Sigmoid colon (tissue), 7 donors: Measurements from ENCODE around the gene DGKD. TPM values are rescaled to one million over a fixed set of nuclear protein-coding genes. Genes with fewer than 3 reads are reported as not detected.

Experiments
- DNase-seq: peaks from one replicate; pipeline ENCODE4 v3.0.0-alpha.2; 2019
- H3K27ac ChIP-seq, 4 donors: fragments of 200-600 bp; sonication (generic); one replicate each; pipeline ENCODE4 v1.5.1; 2016 to 2019; ENCODE audit warnings: mild to moderate bottlenecking in 1 of 4
- H3K27me3 ChIP-seq, 3 donors: fragments of 200-600 bp; sonication (generic); one replicate each; pipeline ENCODE4 v1.5.1; 2019; ENCODE audit warnings: mild to moderate bottlenecking in 1 of 3
- H3K36me3 ChIP-seq, 4 donors: fragments of 200-600 bp; sonication (generic); one replicate each; pipeline ENCODE4 v1.5.1; 2016 to 2019
- H3K4me1 ChIP-seq, 4 donors: fragments of 200-600 bp; sonication (generic); one replicate each; pipeline ENCODE4 v1.5.1; 2017 to 2019
- H3K4me3 ChIP-seq, 4 donors: fragments of 200-600 bp; sonication (generic); one replicate each; pipeline ENCODE4 v1.5.1; 2017 to 2019; ENCODE audit warnings: mild to moderate bottlenecking in 2 of 4, moderate library complexity in 1 of 4
- H3K9me3 ChIP-seq, 4 donors: fragments of 200-600 bp in 3 of 4; sonication (generic) in 3 of 4; one replicate each; pipeline versions ENCODE4 v1.5.1 to v1.6.1; 2013 to 2019
- EP300 ChIP-seq, 4 donors: sonication (generic); formaldehyde crosslinking; IDR thresholded peaks; one replicate each; pipeline ENCODE4 v1.6.1; 2017; ENCODE audit warnings: antibody characterized with exemption in 4 of 4
- POLR2A ChIP-seq, 2 donors: fragments of 450-650 bp; IDR thresholded peaks; one replicate each; pipeline ENCODE4 v1.6.1; 2016; ENCODE audit warnings: antibody characterized with exemption in 2 of 2, mild to moderate bottlenecking in 2 of 2, moderate library complexity in 2 of 2
- POLR2AphosphoS5 ChIP-seq, 4 donors: sonication (generic); formaldehyde crosslinking; IDR thresholded peaks; one replicate each; pipeline ENCODE4 v1.6.1; 2017; ENCODE audit warnings: antibody characterized with exemption in 4 of 4
- WGBS, 2 donors: extraction: QIAGEN DNeasy Blood & Tissue Kit; methylation state at CpG; one replicate each; pipeline ENCODE4 v1.1.7; 2013; 5-methylcytosine and 5-hydroxymethylcytosine counted together
- intact Hi-C: fragments of 100-400 bp; cut with DNase I; formaldehyde crosslinking; loops from one replicate; pipeline ENCODE4 v1.15.1; 2023
- polyA plus RNA-seq, 3 donors: library from polyadenylated mRNA; stranded (reverse); fragments of 200-250 nt; gene quantifications; one replicate each; pipeline ENCODE4 v1.2.3, GENCODE V29; 2013
- total RNA-seq, 4 donors: library from RNA; depleted of rRNA; stranded (reverse); fragments of >200 nt; gene quantifications; one replicate each; pipeline ENCODE4 v1.1.0, GENCODE V29; 2016
- TF ChIP-seq, protein P1 (sequence below), 4 experiments: fragments of 450-650 bp in 3 of 4; fragments of 200-600 bp in 1 of 4; IDR thresholded peaks; one replicate each; pipeline ENCODE4 v1.5.1; 2016 to 2019; ENCODE audit warnings: antibody characterized with exemption in 4 of 4, mild to moderate bottlenecking in 3 of 4, moderate library complexity in 2 of 4
- donor health status: healthy with polysubstance abuse.
- donor health status: Bipolar disorder and iron deficiency.
- donor health status: healthy.

The DGKD gene
- total and polyA plus RNA-seq, 7 donors = 10.7 to 67.0 (median 19.7) TPM

DNA sequence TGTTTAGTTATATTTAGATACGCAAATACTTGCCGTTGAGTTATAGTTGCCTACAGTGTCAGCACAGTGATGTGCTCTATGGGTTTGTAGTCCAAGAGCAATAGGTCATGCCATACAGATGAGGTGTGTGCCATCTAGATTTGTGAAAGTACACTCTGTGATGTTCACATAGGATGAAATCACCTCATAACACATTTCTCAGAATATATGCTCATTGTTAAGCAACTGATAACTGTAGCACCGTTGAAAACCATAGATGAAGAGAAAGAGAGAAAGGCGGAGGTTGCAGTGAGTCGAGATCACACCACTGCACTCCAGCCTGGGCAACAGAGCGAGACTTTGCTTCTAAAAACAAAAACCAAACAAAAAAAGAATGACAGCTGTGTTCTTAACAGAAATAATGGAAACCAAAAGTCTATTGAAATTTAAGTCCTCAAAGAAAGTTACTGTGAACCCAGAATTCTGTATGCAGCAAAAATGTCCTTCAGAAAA, 9.5 kb downstream of the DGKD start:
- H3K4me3 ChIP-seq = no peak overlapping the region
- H3K27ac ChIP-seq = no peak overlapping the region
- H3K36me3 ChIP-seq = peaks cover 0 to 6% (median 0%) of the 10 kb centered on the region in 4 donors
- H3K27me3 ChIP-seq = no peaks in the 10 kb centered on the region
- no peak for DNase-seq
- peaks cover 0 to 33% (median 26%) of the 10 kb centered on the region in 4 donors for H3K4me1 ChIP-seq
- 82 to 94% methylated on average over 6 of the region's 6 CpGs for WGBS, 2 donors
- TF ChIP-seq POLR2AphosphoS5 (IDR thresholded peaks at IDR 0.05) (no peak), EP300 (IDR thresholded peaks at IDR 0.05) (no peak), POLR2A (IDR thresholded peaks at IDR 0.05) (no peak)
- TF ChIP-seq, protein P1, sequence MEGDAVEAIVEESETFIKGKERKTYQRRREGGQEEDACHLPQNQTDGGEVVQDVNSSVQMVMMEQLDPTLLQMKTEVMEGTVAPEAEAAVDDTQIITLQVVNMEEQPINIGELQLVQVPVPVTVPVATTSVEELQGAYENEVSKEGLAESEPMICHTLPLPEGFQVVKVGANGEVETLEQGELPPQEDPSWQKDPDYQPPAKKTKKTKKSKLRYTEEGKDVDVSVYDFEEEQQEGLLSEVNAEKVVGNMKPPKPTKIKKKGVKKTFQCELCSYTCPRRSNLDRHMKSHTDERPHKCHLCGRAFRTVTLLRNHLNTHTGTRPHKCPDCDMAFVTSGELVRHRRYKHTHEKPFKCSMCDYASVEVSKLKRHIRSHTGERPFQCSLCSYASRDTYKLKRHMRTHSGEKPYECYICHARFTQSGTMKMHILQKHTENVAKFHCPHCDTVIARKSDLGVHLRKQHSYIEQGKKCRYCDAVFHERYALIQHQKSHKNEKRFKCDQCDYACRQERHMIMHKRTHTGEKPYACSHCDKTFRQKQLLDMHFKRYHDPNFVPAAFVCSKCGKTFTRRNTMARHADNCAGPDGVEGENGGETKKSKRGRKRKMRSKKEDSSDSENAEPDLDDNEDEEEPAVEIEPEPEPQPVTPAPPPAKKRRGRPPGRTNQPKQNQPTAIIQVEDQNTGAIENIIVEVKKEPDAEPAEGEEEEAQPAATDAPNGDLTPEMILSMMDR (IDR thresholded peaks at IDR 0.05) = no peak
- H3K9me3 ChIP-seq = no peaks in the 10 kb centered on the region
- intact Hi-C loops = no loop called here

DNA sequence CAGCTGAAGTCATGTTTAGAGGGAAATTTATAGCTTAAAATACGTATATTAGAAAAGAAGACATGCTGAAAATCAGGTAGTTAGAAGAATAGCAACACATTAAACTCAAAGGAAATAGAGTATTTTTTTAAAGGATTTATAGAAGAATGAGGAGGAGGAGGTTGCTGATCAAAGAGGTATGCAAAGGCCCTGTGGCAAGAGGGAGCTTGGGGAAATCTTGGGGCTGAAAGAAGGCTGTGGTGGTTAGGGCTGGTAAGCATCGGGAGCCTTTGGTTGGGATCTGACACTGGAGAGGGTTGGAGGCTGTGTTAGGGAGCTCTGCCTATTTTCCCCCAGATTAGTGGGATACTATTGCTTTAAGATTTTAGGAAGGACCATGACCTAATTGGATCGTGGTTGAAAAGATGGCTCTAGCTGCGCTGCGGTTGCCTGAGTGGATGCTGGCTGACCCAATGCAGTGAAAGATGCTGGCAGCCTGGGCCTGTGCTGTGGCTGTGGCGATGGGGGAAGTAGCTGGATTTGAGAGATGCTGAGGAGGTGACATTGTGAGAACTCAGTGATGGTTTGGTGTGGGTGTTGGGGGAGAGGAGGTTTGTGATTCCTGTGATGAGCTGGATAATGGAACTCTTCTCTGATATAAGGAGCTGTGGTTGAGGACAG, 11.7 kb downstream of the DGKD start:
- Histone ChIP-seq H3K27me3 (no peaks in the 10 kb centered on the region), H3K4me1 (peaks cover 0 to 32% (median 27%) of the 10 kb centered on the region in 4 donors), H3K36me3 (peaks cover 0 to 6% (median 0%) of the 10 kb centered on the region in 4 donors), H3K4me3 (no peak overlapping the region), H3K27ac (no peak overlapping the region), H3K9me3 (no peaks in the 10 kb centered on the region)
- 87 to 95% methylated on average over 6 of the region's 6 CpGs for WGBS, 2 donors
- intact Hi-C loops = no loop called here
- DNase-seq = no peak
- TF ChIP-seq, protein P1 (IDR thresholded peaks at IDR 0.05) = no peak
- TF ChIP-seq POLR2AphosphoS5 (IDR thresholded peaks at IDR 0.05) = no peak
- no peak for TF ChIP-seq POLR2A (IDR thresholded peaks at IDR 0.05)
- TF ChIP-seq EP300 (IDR thresholded peaks at IDR 0.05) = no peak

DNA sequence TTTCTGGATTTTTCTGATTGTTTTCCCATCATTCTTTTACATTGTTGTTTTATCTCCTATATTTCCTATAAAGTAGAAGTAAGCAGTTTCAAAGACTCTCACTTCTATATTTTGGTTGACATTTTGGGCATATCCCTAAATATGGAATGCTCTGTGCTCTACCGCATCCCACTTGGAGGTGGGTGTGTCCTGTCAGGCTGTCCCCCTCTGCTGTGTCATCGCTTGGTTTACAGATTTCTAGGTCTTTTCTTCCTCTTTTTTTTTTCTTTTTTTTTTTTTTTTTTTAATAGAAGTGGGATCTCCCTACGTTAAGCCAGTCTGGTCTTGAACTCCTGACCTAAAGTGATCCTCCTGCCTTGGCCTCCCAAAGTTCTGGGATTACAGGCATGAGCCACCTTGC, 13.3 kb downstream of the DGKD start:
- Histone ChIP-seq H3K4me3 (no peak overlapping the region), H3K27ac (no peak overlapping the region), H3K36me3 (peaks cover 0 to 12% (median 0%) of the 10 kb centered on the region in 4 donors), H3K27me3 (no peaks in the 10 kb centered on the region), H3K9me3 (no peaks in the 10 kb centered on the region), H3K4me1 (peaks cover 0 to 33% (median 19%) of the 10 kb centered on the region in 4 donors)
- TF ChIP-seq, protein P1 (IDR thresholded peaks at IDR 0.05) = no peak
- no peak for TF ChIP-seq EP300 (IDR thresholded peaks at IDR 0.05)
- no peak for TF ChIP-seq POLR2A (IDR thresholded peaks at IDR 0.05)
- TF ChIP-seq POLR2AphosphoS5 (IDR thresholded peaks at IDR 0.05) = no peak
- intact Hi-C loops = no loop called here
- no peak for DNase-seq
- WGBS, 2 donors = 79 to 92% methylated on average over 3 of the region's 3 CpGs

DNA sequence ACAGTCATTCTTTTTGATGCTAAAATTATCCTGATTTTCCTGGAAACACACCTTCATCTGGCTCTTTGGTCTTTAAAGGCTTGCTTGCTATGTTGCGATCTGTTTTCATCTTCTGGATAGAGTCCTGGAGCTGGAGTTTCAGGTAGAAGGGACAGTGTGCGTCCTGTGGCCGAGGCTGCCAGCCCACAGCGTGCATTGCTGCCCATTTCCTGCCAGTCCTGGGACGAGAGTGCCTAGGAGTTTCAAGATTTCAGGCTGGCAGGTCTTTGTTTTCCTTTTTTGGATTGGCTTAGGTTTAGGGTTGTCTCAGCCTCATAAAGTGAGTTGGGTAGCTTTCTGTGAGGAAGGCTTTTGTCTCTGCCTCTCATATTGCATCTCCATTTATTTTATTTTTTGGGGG, 14.5 kb downstream of the DGKD start:
- intact Hi-C loops = no loop called here

More for the DNA sequence above, 14.5 kb downstream of the DGKD start:
- H3K27ac ChIP-seq = no peak overlapping the region
- H3K4me1 ChIP-seq = peaks cover 0 to 33% (median 19%) of the 10 kb centered on the region in 4 donors
- no peaks in the 10 kb centered on the region for H3K27me3 ChIP-seq
- no peak for TF ChIP-seq POLR2A (IDR thresholded peaks at IDR 0.05)
- TF ChIP-seq, protein P1 (IDR thresholded peaks at IDR 0.05) = no peak
- TF ChIP-seq EP300 (IDR thresholded peaks at IDR 0.05) = no peak
- TF ChIP-seq POLR2AphosphoS5 (IDR thresholded peaks at IDR 0.05) = no peak
- DNase-seq = no peak
- no peaks in the 10 kb centered on the region for H3K9me3 ChIP-seq
- 82 to 86% methylated on average over 5 of the region's 5 CpGs for WGBS, 2 donors
- H3K36me3 ChIP-seq = peaks cover 0 to 10% (median 0%) of the 10 kb centered on the region in 4 donors
- H3K4me3 ChIP-seq = no peak overlapping the region
